H1 (cell line): Measurements from ENCODE around the gene HSPA1A. TPM values are rescaled to one million over a fixed set of nuclear protein-coding genes. Genes with fewer than 3 reads are reported as not detected.

Source experiments
- CTCF ChIA-PET: fragments of 300-600 bp; sonication (Branson Sonifier 250); formaldehyde crosslinking; loops from one replicate; lab custom pipeline; 2021; ENCODE audit not compliant: partially characterized antibody; lab: Charles Lee
- POLR2A ChIA-PET: fragments of 300-600 bp; sonication (Branson Sonifier 250); formaldehyde crosslinking; loops from one replicate; lab custom pipeline; 2021; ENCODE audit warnings: inconsistent platforms; ENCODE audit not compliant: partially characterized antibody; lab: Charles Lee
- DNase-seq, 2 experiments: peaks; one replicate each; pipeline versions ENCODE4 v3.0.0 to v3.0.0-alpha.2; 2010 to 2022; ENCODE audit warnings: low spot score in 2 of 2, low read depth in 1 of 2, mixed read lengths in 1 of 2
- FAIRE-seq: peaks from 2 replicates; lab custom pipeline; 2011; peaks lifted over from hg19 to GRCh38; lab: Jason Lieb, UNC
- H2AFZ ChIP-seq: 2 replicates; pipeline ENCODE4 v1.8.1; 2012; ENCODE audit warnings: low read length, inconsistent platforms
- H2AK5ac ChIP-seq: 2 replicates; pipeline ENCODE4 v1.6.1; 2013; ENCODE audit warnings: low read depth, low read length
- H2BK120ac ChIP-seq: replicated peaks from 2 replicates; pipeline ENCODE3; 2013; ENCODE audit warnings: low read depth, low read length, inconsistent platforms
- H2BK12ac ChIP-seq: 2 replicates; pipeline ENCODE4 v1.6.1; 2013; ENCODE audit warnings: low read depth, low read length
- H2BK15ac ChIP-seq: 2 replicates; pipeline ENCODE4 v1.6.1; 2013; ENCODE audit warnings: low read length
- H2BK20ac ChIP-seq: 2 replicates; pipeline ENCODE4 v1.6.1; 2013; ENCODE audit warnings: low read length
- H2BK5ac ChIP-seq: 2 replicates; pipeline ENCODE4 v1.6.1; 2013; ENCODE audit warnings: low read depth, low read length
- H3K14ac ChIP-seq: 2 replicates; pipeline ENCODE4 v1.6.1; 2013; ENCODE audit warnings: inconsistent platforms; ENCODE audit not compliant: insufficient read length
- H3K18ac ChIP-seq: 2 replicates; pipeline ENCODE4 v1.6.1; 2013; ENCODE audit warnings: low read length; ENCODE audit errors: extremely low read depth
- H3K23ac ChIP-seq: 2 replicates; pipeline ENCODE4 v1.6.1; 2013; ENCODE audit warnings: inconsistent platforms; ENCODE audit not compliant: insufficient read length
- H3K23me2 ChIP-seq: 2 replicates; pipeline ENCODE4 v1.6.1; 2013; ENCODE audit warnings: low read depth, low read length
- H3K27ac ChIP-seq: 2 replicates; pipeline ENCODE4 v1.6.1; 2011; ENCODE audit warnings: low read depth, low read length, inconsistent platforms
- H3K27me3 ChIP-seq, 4 experiments: replicated peaks in 1 of 4; 1 replicate in 1 of 4; 2 replicates in 3 of 4; pipeline versions ENCODE4 v1.6.1 to v1.8.1; 2011 to 2013; ENCODE audit warnings: low read length in 3 of 4, mild to moderate bottlenecking in 3 of 4, inconsistent platforms in 2 of 4, mixed read lengths in 2 of 4, moderate library complexity in 1 of 4; ENCODE audit not compliant: control insufficient read depth in 3 of 4, insufficient read depth in 3 of 4; ENCODE audit errors: extremely low read depth in 1 of 4
- H3K36me3 ChIP-seq, 4 experiments: 2 replicates each; pipeline versions ENCODE4 v1.6.1 to v1.8.1; 2011 to 2013; ENCODE audit warnings: mild to moderate bottlenecking in 4 of 4, low read length in 3 of 4, moderate library complexity in 2 of 4, control low read depth in 1 of 4, inconsistent platforms in 1 of 4; ENCODE audit not compliant: insufficient read depth in 4 of 4, control insufficient read depth in 2 of 4
- H3K4ac ChIP-seq: replicated peaks from 2 replicates; pipeline ENCODE3; 2013; ENCODE audit warnings: low read length, low read depth, mixed read lengths, inconsistent platforms; ENCODE audit not compliant: insufficient read length
- H3K4me1 ChIP-seq, 4 experiments: replicated peaks in 1 of 4; 1 replicate in 1 of 4; 2 replicates in 3 of 4; pipeline versions ENCODE4 v1.6.1 to v1.8.1; 2011 to 2013; ENCODE audit warnings: low read length in 3 of 4, inconsistent platforms in 2 of 4, mixed read lengths in 1 of 4; ENCODE audit not compliant: insufficient read depth in 4 of 4, control insufficient read depth in 3 of 4
- H3K4me2 ChIP-seq, 2 experiments: 2 replicates each; pipeline versions ENCODE4 v1.6.1 to v1.8.1; 2011 to 2013; ENCODE audit warnings: low read depth in 2 of 2, low read length in 2 of 2, control low read depth in 1 of 2, inconsistent platforms in 1 of 2, mild to moderate bottlenecking in 1 of 2; ENCODE audit not compliant: insufficient read depth in 1 of 2
- H3K4me3 ChIP-seq, 4 experiments: fragments of 200-600, 300-600 bp in 1 of 4; sonication (generic), shearing (Covaris generic), sonication (Bioruptor Twin) in 1 of 4; 2 replicates each; pipeline versions ENCODE4 v1.5.1 to v1.8.1; 2011 to 2016; ENCODE audit warnings: low read length in 4 of 4, low read depth in 3 of 4, control low read depth in 2 of 4, inconsistent platforms in 2 of 4, mild to moderate bottlenecking in 2 of 4, mixed read lengths in 1 of 4, moderate library complexity in 1 of 4; ENCODE audit not compliant: insufficient read depth in 2 of 4; ENCODE audit errors: extremely low read depth in 1 of 4
- H3K56ac ChIP-seq: replicated peaks from 2 replicates; pipeline ENCODE3; 2013; ENCODE audit warnings: low read depth, mild to moderate bottlenecking, mixed read lengths, low read length, inconsistent platforms; ENCODE audit not compliant: insufficient read length
- H3K79me1 ChIP-seq: 2 replicates; pipeline ENCODE4 v1.6.1; 2013; ENCODE audit warnings: low read depth, low read length, control low read depth
- H3K79me2 ChIP-seq, 2 experiments: 2 replicates each; pipeline versions ENCODE4 v1.6.1 to v1.8.1; 2012 to 2013; ENCODE audit warnings: low read length in 2 of 2, mild to moderate bottlenecking in 2 of 2, inconsistent platforms in 1 of 2; ENCODE audit not compliant: insufficient read depth in 2 of 2, control insufficient read depth in 1 of 2
- H3K9ac ChIP-seq, 4 experiments: replicated peaks in 1 of 4; 1 replicate in 1 of 4; 2 replicates in 3 of 4; pipeline versions ENCODE4 v1.6.1 to v1.8.1; 2011 to 2013; ENCODE audit warnings: low read depth in 3 of 4, low read length in 3 of 4, control low read depth in 2 of 4, mild to moderate bottlenecking in 2 of 4, moderate library complexity in 2 of 4, inconsistent platforms in 1 of 4; ENCODE audit errors: extremely low read depth in 1 of 4
- H3K9me3 ChIP-seq, 2 experiments: 2 replicates each; pipeline versions ENCODE4 v1.6.1 to v1.8.1; 2012 to 2013; ENCODE audit warnings: mild to moderate bottlenecking in 2 of 2, moderate library complexity in 2 of 2, control low read depth in 1 of 2, inconsistent platforms in 1 of 2, low read depth in 1 of 2, low read length in 1 of 2, mixed read lengths in 1 of 2; ENCODE audit not compliant: insufficient read depth in 2 of 2
- H4K20me1 ChIP-seq, 2 experiments: replicated peaks in 1 of 2; 2 replicates each; pipeline versions ENCODE3 to v1.8.1; 2011 to 2013; ENCODE audit warnings: inconsistent platforms in 2 of 2, low read length in 2 of 2, mild to moderate bottlenecking in 1 of 2; ENCODE audit not compliant: insufficient read depth in 2 of 2, control insufficient read depth in 1 of 2
- H4K5ac ChIP-seq: 2 replicates; pipeline ENCODE4 v1.6.1; 2013; ENCODE audit warnings: low read length, low read depth, mixed read lengths, inconsistent platforms; ENCODE audit not compliant: insufficient read length
- H4K8ac ChIP-seq: 2 replicates; pipeline ENCODE4 v1.8.0; 2013; ENCODE audit warnings: mild to moderate bottlenecking, moderate library complexity, low read length, inconsistent platforms; ENCODE audit not compliant: insufficient read depth; ENCODE audit errors: extremely low read depth
- H4K91ac ChIP-seq: replicated peaks from 2 replicates; pipeline ENCODE3; 2013; ENCODE audit warnings: low read length, mixed read lengths, inconsistent platforms; ENCODE audit not compliant: insufficient read length
- ASH2L ChIP-seq: fragments of 200-600, 300-600 bp; sonication (generic); IDR thresholded peaks from one replicate; pipeline ENCODE4 v1.7.1; 2017; ENCODE audit warnings: low read length
- CREB1 ChIP-seq: IDR thresholded peaks from 2 replicates; pipeline ENCODE4 v1.6.1; 2012; ENCODE audit warnings: inconsistent platforms
- EZH2 ChIP-seq: fragments of 200-600 bp; sonication (generic); IDR thresholded peaks from 2 replicates; pipeline ENCODE4 v1.7.1; 2012; ENCODE audit warnings: low read depth, mild to moderate bottlenecking, moderate library complexity, low read length, inconsistent platforms; ENCODE audit not compliant: severe bottlenecking
- GTF2F1 ChIP-seq: IDR thresholded peaks from 2 replicates; pipeline ENCODE4 v1.6.1; 2012; ENCODE audit warnings: low read depth, low read length, improper control_type of control experiment, borderline replicate concordance
- MAX ChIP-seq: IDR thresholded peaks from 2 replicates; pipeline ENCODE4 v1.6.1; 2012; ENCODE audit warnings: inconsistent platforms
- NRF1 ChIP-seq: IDR thresholded peaks from 2 replicates; pipeline ENCODE4 v1.6.1; 2011; ENCODE audit warnings: mild to moderate bottlenecking, low read depth, low read length, improper control_type of control experiment
- POLR2AphosphoS5 ChIP-seq: IDR thresholded peaks from 2 replicates; pipeline ENCODE4 v1.6.1; 2011; ENCODE audit warnings: low read depth, low read length
- RAD21 ChIP-seq, 2 experiments: IDR thresholded peaks in 1 of 2; conservative IDR thresholded peaks in 1 of 2; 2 replicates each; pipeline ENCODE4 v1.6.1; 2011; ENCODE audit warnings: low read depth in 2 of 2, low read length in 2 of 2, improper control_type of control experiment in 1 of 2, inconsistent platforms in 1 of 2, mild to moderate bottlenecking in 1 of 2, moderate library complexity in 1 of 2
- RXRA ChIP-seq: IDR thresholded peaks from 2 replicates; pipeline ENCODE4 v1.6.1; 2011; ENCODE audit warnings: low read depth, mild to moderate bottlenecking, low read length, moderate library complexity; ENCODE audit not compliant: insufficient read depth
- SIN3A ChIP-seq, 2 experiments: IDR thresholded peaks in 1 of 2; conservative IDR thresholded peaks in 1 of 2; 2 replicates each; pipeline ENCODE4 v1.6.1; 2011 to 2012; ENCODE audit warnings: low read length in 2 of 2, improper control_type of control experiment in 1 of 2, low read depth in 1 of 2, mild to moderate bottlenecking in 1 of 2
- TEAD4 ChIP-seq: IDR thresholded peaks from 2 replicates; pipeline ENCODE4 v1.6.1; 2012; ENCODE audit warnings: low read depth, low read length, inconsistent platforms, mixed read lengths
- WGBS, 2 experiments: shearing (Covaris generic) in 1 of 2; methylation state at CpG; one replicate each; pipeline versions ENCODE4 v1.1.6 to v1.1.7; 2013 to 2015; ENCODE audit warnings: low lambda C conversion rate in 2 of 2, mixed read lengths in 2 of 2, inconsistent platforms in 1 of 2, low coverage in 1 of 2, missing lambda C conversion rate in 1 of 2; ENCODE audit not compliant: insufficient replicate concordance in 2 of 2, insufficient coverage in 1 of 2, insufficient read length in 1 of 2; ENCODE audit errors: extremely low coverage in 1 of 2, missing lambda C conversion rate in 1 of 2; 5-methylcytosine and 5-hydroxymethylcytosine counted together
- polyA plus RNA-seq, 7 experiments: library from polyadenylated mRNA; depleted of rRNA in 3 of 7; stranded (reverse) in 5 of 7; unstranded in 2 of 7; fragments of >200 nt in 5 of 7; fragments of 200-250 nt in 2 of 7; gene quantifications; 1 replicate in 5 of 7; 2 replicates in 1 of 7; 4 replicates in 1 of 7; pipeline versions ENCODE4 v1.2.1 to v1.2.3, GENCODE V29; 2011 to 2013; ENCODE audit warnings: missing spikeins in 2 of 7, mixed read lengths in 2 of 7
- total RNA-seq: library from RNA; stranded (reverse); fragmentation: NEBNext Ultra II Directional; extraction: Animal tissue kit (Norgen Biotek cat#: 25700); gene quantifications from 2 replicates; pipeline ENCODE4 v1.2.1, GENCODE V29; 2021

HSPA1A gene
- total and polyA plus RNA-seq, 2 of the 8 experiments (the other 6 are each of a cell fraction or from before 2014, with no cell fraction given) = 40.7 to 54.0 TPM

- no peaks in the 10 kb centered on the region for H3K27me3 ChIP-seq
- H3K56ac ChIP-seq = no peak overlapping the region
- H3K9me3 ChIP-seq = no peaks in the 10 kb centered on the region
- no peak overlapping the region for H4K8ac ChIP-seq
- no peak overlapping the region for H4K5ac ChIP-seq
- no peak overlapping the region for H2BK12ac ChIP-seq
- peaks cover 4 to 36% (median 9%) of the 10 kb centered on the region in 4 experiments; a peak in 4 of 8 replicates for H3K36me3 ChIP-seq
- H3K9ac ChIP-seq = no peak overlapping the region
- peaks cover 3% of the 10 kb centered on the region; the same call in 1 of the 2 replicates for H3K79me1 ChIP-seq
- H3K4me1 ChIP-seq = peaks cover 0 to 2% (median under 1%) of the 10 kb centered on the region in 4 experiments; a peak in 3 of 7 replicates
- H2AK5ac ChIP-seq = no peak overlapping the region
- DNase-seq (peak in 1 of 2 experiments; percentile 82), FAIRE-seq (no peak)
- H3K79me2 ChIP-seq = peaks cover 0 to 19% of the 10 kb centered on the region in 2 experiments; a peak in 2 of 4 replicates
- H2BK5ac ChIP-seq = no peak overlapping the region; the same call in 1 of the 2 replicates
- H2BK15ac ChIP-seq = no peak overlapping the region
- ChIA-PET POLR2A (interaction anchor here (0.6 to 10.3 kb wide), 19 partner anchors 8 to 245 kb away, joined by 3 to 85 read pairs (median 4); partner anchors contain the start of genes ATP6V1G2, DDAH2, HSPA1B and LSM2), CTCF (interaction anchor here (0.7 to 15.6 kb wide), 41 partner anchors 8 to 323 kb away, joined by 3 to 228 read pairs (median 4); partner anchors contain the start of genes CLIC1, DDAH2, GPANK1 and HSPA1B)
- no peak overlapping the region for H3K4ac ChIP-seq
- H4K20me1 ChIP-seq = peaks cover 0 to 4% of the 10 kb centered on the region in 2 experiments
- no peak overlapping the region for H3K23ac ChIP-seq
- 90% methylated on average over 12 of the region's 12 CpGs; no CpG with 5 or more reads in 1 of the 2 experiments for WGBS, 2 experiments
- no peak overlapping the region for H2BK20ac ChIP-seq
- H4K91ac ChIP-seq = no peak overlapping the region
- H3K18ac ChIP-seq = no peak overlapping the region; the same call in 1 of the 2 replicates
- H2BK120ac ChIP-seq = no peak overlapping the region
- no peak overlapping the region for H2AFZ ChIP-seq
- H3K4me2 ChIP-seq = no peak overlapping the region
- H3K27ac ChIP-seq = no peak overlapping the region
- no peak overlapping the region for H3K14ac ChIP-seq
- no peak overlapping the region for H3K4me3 ChIP-seq
- peaks cover 5% of the 10 kb centered on the region; the same call in 1 of the 2 replicates for H3K23me2 ChIP-seq
- no peak for TF ChIP-seq ASH2L
- peak; percentile 58 to 61 for TF ChIP-seq RAD21 (IDR thresholded peaks at IDR 0.05 in 1 of 2, conservative IDR thresholded peaks at IDR 0.05 in 1 of 2; ENCODE audit: low read depth in 2 of 2, low read length in 2 of 2)
- no peak for TF ChIP-seq EZH2
- TF ChIP-seq SIN3A (conservative IDR thresholded peaks at IDR 0.05 in 1 of 2, IDR thresholded peaks at IDR 0.05 in 1 of 2; ENCODE audit: low read depth in 1 of 2, low read length in 2 of 2) = peak; percentile 83 to 91; a peak in 2 of 4 replicates
- 0 out of 2 replicates have a peak, but pooled peaks have one; percentile 10 for TF ChIP-seq CREB1
- peak; percentile 15; the same call in 1 of the 2 replicates for TF ChIP-seq TEAD4
- no peak for TF ChIP-seq NRF1
- TF ChIP-seq GTF2F1 = no peak
- no peak for TF ChIP-seq MAX
- TF ChIP-seq POLR2AphosphoS5 = no peak
- TF ChIP-seq RXRA = no peak
These were observed 23.8 kb upstream of the HSPA1A start for GRCh38 chr6:31791324-31792089.
